ENCODE data around the gene TMOD2.

TMOD2 gene

DNA sequence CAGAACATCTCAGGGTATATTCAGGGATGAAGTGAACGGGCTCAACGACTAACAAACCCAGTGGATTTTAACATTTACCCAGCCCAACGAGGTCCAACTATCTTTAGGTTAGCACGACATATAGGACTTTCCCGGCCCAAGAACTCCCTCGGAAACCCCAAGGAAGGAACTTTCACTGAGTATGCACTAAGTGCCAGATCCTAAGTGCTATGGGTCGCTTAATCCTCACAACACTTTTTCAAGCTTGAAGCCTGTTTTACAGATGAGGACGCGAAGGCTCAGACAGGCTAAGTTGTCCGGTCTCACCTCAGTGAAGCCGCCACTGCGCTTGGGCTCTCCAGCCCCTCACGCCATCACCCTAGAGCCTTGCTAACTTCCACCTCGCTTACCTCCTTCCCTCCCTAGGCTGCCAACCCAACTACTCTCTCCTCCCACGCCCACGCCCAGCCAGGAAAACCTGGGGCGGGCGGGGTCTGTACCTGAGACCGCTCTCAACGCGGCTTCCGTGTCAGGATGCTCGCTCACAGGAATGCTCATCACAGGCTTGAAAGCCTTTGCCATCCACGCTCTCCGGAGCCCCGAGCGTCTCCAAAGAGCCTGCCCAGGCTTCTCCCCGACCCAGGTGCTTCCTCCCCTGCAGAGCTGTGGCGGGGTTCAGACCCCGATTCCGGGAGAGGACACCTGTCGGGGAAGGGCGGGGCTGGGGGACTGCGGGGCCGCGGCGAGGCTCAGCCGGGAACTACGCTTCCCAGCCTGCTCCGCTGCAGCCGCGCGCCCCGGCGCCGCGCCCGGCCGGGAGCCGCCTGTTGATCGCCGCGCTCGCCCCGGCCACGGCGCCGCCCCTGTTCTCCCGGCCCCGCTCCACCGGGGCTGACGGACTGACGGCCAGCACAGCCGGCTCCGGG is at the start of gene TMOD2:
TMOD2 (plus strand) TSS at position 806 of the 905 bp plus-strand sequence. CDS start 14,845 bp downstream, outside the sequence.
- DNase-seq: peak; percentile 59 to 70

GRCh38 chr15:51702710-51703109 is 48.7 kb upstream of the TMOD2 start:
- no peak for DNase-seq

DNA sequence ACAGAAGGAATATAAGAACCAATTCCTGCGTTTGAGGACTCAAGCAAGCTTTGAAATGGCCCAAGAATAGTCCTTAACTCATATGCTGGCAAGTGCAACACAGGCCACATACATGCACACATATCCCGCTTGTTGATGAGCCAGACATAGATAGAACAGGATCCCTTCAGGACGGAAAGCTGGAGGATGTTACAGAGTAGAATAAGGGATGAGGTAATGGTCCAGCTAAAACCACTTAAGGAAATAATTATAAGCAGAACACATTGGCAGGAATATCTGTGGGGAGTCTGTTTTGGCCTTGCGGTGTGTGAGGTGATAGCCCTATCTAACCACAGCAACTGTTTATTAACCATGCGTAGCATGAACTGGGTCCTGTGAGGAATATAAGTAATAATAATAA is 45.1 kb upstream of the TMOD2 start:
- DNase-seq: no peak

GRCh38 chr15:51706926-51707608 is 44.3 kb upstream of the TMOD2 start:
- no peak for DNase-seq

GRCh38 chr15:51708013-51708412 is 43.4 kb upstream of the TMOD2 start:
- no peak for DNase-seq

- no peak for DNase-seq
These were observed 42.4 kb upstream of the TMOD2 start for GRCh38 chr15:51709031-51709430.

- no peak for DNase-seq
These were observed 37.2 kb upstream of the TMOD2 start for GRCh38 chr15:51714162-51714561.

DNA sequence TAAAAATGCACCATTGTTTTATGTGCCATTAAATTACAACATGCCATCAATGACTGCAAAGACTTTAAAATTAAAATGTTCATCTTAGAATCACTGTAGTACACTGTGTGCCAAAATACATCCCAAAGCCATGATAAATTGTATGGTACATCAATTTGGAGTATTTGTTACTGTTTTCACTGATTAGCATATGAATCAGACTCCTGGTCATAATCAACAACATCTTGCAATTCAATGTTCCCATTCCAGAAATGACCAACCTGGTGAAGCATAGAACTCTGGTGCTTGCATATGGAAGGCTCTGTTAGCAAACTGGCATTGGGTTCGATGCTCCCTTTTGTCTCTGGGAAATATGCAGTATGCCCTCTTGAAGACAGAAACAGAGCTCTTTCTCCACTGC is 36.5 kb upstream of the TMOD2 start:
- DNase-seq: no peak

GRCh38 chr15:51718219-51718618 is 33.2 kb upstream of the TMOD2 start:
- no peak for DNase-seq

GRCh38 chr15:51718746-51719145 is 32.7 kb upstream of the TMOD2 start:
- DNase-seq: no peak

GRCh38 chr15:51720201-51720995 is 31.0 kb upstream of the TMOD2 start:
- no peak for DNase-seq

GRCh38 chr15:51721199-51721960 is 30.0 kb upstream of the TMOD2 start:
- DNase-seq: no peak

DNA sequence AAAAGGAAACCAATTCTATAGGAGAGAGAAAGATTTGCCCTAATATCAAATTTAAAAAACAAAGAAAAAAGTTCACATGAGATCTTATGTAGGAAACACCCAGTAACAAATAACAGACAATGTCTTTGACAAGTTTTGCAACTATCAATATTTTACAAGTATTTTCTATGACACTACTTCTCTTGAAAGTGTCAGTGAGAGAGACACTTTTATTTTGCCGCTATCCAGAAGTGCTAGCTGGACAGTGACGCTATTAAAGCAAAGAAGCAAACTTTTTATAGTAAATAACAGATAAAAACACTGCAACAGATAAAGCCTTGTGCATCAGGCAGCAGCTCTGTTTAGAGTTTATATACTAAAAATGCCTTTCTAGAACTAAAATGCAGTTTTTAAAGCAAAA is 27.2 kb upstream of the TMOD2 start:
- no peak for DNase-seq

DNA sequence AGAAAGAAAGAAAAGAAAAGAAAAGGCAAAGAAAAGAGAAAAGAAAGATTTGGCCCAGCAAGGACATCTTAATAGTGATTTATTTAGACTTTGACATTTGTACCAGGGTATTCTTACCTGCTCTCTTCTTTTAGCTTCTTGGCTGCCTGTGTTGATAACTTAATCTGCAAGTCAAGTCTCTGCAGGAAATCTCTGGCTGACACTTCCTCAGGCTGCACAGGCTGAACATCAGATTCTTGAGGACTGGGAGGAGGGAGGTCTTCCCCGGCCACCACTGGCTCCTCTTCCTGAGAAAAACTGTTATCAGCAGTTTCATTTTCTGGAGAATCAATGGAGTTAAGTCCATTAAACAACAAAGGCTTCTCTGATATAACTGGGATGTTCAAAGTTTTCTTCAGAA is 26.7 kb upstream of the TMOD2 start:
- DNase-seq: no peak

DNA sequence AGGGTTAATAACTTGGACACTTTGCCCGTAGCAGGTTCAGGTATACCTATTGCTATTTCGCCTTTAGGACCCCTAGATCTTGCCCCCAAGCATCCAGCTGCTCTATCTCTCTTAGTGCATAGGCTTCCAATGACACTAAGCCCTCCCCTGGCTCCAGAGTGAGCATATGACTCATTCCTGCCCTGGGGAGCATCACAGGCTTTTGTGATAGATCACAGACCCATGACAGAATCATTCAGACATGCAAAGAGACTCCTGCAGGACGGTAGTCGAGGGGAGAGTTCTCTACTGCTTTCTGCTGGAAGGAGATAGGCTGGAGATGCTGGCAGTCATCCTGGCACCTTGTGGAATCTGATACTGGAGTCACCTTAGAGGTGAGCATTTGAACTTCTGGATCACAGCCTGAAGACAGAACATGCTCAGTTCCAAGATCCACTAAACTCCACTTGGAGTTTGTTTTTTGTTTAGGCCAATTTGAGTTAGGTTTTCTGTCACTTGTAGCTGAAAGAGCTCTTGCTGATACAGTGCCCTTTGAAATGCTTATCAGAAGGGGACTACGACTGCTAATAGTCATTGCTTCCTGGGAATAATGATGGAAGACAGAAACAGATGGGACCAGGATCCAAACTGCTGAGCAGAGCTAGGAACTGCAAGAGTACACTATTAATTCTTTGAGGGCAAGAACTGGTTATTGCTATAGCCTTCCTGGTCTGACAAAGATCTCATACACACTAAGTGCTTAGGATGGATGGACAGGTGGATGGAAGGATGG is 24.9 kb upstream of the TMOD2 start:
- DNase-seq: peak; percentile 37 to 51

DNA sequence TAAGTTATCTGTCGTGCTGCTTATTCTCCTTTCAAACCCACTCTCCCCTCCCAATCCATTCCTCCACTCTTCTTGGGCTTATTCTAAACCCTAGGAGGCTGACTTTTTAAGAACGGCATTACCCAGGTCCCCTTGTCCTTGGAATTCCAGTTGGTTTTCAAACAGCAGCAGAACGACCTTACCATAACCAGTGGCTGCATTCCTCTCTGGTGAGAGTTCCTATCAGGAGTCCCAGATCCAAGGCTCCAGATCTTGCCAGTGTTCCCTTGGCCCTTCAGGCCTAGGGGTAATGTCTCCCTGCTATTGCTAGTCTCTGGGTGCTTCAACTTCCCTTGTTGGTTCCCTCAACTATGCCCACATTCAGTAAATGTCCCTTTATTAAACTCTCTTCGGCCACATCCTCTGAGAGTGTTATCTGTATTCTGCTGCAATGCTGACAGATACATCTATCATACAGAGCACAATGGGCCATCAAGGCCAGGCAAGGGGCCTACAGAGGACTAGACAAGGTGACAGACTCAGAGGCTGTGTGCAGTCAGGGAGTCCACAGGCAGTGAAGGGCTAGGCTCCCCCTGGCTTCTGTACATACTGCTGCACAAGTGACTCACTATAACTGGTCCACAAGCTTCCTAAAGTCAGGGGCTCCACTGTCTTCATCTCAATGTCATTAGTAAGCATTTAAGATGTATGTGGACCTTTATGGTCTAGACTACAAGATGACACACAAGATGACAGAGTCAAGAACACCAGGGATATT is 24.1 kb upstream of the TMOD2 start:
- peak in 1 of 2 donors; percentile 32 for DNase-seq

DNA sequence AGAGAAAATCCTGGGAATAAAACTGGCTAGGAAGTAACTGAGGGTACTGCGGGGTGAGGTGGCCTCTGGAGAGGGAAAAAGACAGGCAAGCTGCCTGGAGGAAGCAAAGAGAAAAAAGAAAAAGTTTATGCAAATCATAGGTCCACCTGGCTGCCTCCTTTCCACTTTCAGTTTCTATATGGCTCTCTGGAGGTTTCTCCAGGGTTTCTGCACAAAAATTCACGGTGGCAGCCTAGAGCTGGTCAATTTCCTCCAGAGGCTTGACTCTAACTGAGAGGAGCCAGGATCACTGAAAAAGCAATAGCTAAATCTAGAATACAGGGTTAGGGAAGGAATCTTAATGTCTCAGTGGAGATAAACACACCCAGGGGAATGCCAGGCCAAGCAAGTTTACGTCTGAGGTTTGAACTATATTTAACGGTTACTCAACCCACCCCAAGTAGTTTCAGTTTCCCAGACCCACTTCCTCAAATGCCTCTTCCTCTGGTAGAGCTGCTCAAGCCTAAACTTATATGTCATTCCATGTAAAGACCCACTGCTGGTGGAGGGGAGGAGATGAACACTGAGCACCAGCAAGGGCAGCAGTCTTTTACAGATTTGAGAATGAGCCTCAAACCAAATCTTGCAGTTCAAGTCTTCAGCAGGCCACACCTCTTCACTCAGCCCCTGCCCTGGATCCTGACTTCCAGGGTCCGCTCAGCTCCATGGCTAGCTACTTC is 19.7 kb upstream of the TMOD2 start:
- peak in 1 of 2 donors; percentile 29 for DNase-seq

DNA sequence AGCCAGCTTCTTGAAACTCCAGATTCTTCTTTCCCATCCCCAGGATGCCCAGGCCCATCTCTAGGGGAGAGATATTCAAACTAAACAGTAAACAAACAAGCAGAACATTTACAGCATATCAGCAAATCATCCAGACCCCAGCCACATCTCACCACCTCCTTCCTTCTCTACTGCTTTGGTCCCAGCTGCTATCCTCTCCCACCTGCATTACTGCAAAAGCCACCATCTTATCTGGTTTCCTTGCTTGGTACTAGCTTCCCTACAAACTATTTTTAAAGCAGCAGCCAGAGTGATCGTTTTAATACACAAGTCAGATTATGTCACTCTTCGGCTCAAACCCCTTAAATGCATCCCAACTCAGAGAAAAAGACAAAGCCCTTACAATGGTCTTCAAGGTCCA is 18.8 kb upstream of the TMOD2 start:
- no peak for DNase-seq

DNA sequence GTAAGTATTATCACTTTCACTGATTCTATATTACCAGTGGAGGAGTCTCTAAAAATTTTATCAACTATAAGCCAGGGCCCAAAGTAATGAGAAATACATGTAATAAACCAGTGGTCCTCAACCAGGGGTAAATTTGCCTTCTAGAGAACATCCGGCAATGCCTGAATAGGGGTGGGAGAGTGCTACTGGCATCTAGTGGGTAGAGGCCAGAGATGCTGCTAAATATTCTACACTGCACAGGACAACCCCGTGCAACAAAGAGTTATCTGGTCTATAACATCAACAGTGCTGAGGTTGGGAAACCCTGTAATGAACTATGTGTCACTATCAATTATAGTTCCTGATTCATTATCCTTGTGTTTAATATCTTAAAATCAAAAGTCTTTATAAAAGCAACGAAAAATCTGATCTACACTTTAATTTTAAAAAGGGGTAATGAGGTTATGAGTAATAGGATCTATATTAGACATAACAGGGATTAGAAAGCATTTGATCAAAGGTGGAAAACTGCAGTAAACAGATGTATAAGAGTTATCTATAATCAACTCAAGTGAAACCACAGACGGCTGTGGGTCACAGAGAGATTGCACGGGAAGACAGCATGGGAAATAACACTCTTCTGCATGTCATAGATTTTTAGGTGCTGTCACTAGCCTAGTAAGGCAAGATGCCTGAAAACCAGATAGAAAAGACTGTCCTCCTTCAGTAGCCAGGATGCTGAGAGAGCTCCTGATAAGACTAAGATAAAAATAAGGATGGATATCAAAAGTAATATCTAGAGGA is 16.0 kb upstream of the TMOD2 start:
- peak; percentile 22 to 33 for DNase-seq

All from stimulated activated CD4-positive, alpha-beta T cell treated with anti-CD3 and anti-CD28 coated beads, Interleukin-2, amount 100 ng/mL, for 24 hours (primary cell).